Astrocyte (in vitro differentiated cells and primary cell): ENCODE data around the gene PLAC1.

Experiments
- EZH2 ChIP-seq: IDR thresholded peaks from 2 replicates; pipeline ENCODE4 v1.6.1; 2012; ENCODE audit warnings: mild to moderate bottlenecking, low read length, inconsistent platforms; ENCODE audit not compliant: insufficient read depth
- TF ChIP-seq, protein P1 (sequence below): IDR thresholded peaks from 2 replicates; pipeline ENCODE4 v1.5.1; 2011; ENCODE audit warnings: low read depth, mild to moderate bottlenecking, inconsistent platforms, low read length, moderate library complexity; ENCODE audit not compliant: insufficient read depth

DNA sequence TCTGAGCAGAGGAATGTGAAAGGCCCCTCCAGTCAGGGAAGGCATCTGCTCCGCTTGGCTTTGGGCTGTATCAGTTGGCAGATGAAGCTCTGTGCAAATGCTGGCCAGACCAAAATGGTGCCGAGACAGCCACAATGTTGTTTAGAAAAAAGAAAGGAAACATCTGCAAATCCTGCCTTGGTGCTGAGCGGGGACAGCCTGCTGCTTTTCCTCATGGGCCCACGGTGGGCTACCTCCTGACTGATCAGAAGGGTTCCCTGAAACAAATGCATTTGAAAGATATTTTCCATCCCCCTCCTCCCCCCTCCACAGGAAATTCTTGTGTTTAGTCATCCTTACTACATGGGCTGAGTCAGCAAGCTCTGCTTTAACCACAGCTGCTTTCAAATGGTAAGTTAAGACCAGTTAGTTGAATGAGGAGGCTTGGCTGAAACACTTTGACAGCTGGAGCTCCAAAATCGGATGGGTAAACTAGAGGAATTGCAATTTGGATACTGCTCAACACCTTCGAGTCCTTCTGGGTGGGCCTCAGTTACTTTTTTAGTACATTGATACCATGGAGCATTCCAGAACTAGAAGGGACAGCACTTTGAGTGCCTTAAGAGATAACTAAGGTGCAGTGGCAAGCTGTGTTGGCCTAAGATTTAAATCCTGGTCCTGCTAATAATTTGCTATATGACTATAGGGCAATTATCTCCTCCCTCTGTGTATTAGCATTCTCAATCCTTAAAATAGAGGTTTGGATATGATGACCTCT is 36.0 kb downstream of the PLAC1 start:
- TF ChIP-seq, protein P1, sequence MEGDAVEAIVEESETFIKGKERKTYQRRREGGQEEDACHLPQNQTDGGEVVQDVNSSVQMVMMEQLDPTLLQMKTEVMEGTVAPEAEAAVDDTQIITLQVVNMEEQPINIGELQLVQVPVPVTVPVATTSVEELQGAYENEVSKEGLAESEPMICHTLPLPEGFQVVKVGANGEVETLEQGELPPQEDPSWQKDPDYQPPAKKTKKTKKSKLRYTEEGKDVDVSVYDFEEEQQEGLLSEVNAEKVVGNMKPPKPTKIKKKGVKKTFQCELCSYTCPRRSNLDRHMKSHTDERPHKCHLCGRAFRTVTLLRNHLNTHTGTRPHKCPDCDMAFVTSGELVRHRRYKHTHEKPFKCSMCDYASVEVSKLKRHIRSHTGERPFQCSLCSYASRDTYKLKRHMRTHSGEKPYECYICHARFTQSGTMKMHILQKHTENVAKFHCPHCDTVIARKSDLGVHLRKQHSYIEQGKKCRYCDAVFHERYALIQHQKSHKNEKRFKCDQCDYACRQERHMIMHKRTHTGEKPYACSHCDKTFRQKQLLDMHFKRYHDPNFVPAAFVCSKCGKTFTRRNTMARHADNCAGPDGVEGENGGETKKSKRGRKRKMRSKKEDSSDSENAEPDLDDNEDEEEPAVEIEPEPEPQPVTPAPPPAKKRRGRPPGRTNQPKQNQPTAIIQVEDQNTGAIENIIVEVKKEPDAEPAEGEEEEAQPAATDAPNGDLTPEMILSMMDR: no peak
- TF ChIP-seq EZH2: no peak
